K562 (cell line): ENCODE results near the gene ERCC1.

Experiments used
- ATF1 ChIP-seq, 2 experiments: fragments of 450-650 bp in 1 of 2; IDR thresholded peaks; 2 replicates each; pipeline ENCODE4 v1.6.1; 2016; ENCODE audit warnings: missing compliant biosample characterization in 1 of 2, missing genetic modification characterization in 1 of 2
- CREB3 ChIP-seq: fragments of 450-650 bp; conservative IDR thresholded peaks from 2 replicates; pipeline ENCODE4 v1.6.1; 2016; ENCODE audit warnings: missing genetic modification characterization, low read depth, mild to moderate bottlenecking, missing compliant biosample characterization, moderate library complexity
- IRF9 ChIP-seq: fragments of 450-650 bp; IDR thresholded peaks from 2 replicates; pipeline ENCODE4 v1.6.1; 2016; ENCODE audit warnings: missing biosample characterization, missing genetic modification characterization
- MAZ ChIP-seq, 2 experiments: fragments of 450-650 bp in 1 of 2; sonication (generic) in 1 of 2; formaldehyde crosslinking; IDR thresholded peaks in 1 of 2; conservative IDR thresholded peaks in 1 of 2; 2 replicates each; pipeline versions ENCODE4 v1.4.0 to v1.5.0; 2020; ENCODE audit warnings: mild to moderate bottlenecking in 1 of 2, missing genetic modification reagents in 1 of 2

DNA sequence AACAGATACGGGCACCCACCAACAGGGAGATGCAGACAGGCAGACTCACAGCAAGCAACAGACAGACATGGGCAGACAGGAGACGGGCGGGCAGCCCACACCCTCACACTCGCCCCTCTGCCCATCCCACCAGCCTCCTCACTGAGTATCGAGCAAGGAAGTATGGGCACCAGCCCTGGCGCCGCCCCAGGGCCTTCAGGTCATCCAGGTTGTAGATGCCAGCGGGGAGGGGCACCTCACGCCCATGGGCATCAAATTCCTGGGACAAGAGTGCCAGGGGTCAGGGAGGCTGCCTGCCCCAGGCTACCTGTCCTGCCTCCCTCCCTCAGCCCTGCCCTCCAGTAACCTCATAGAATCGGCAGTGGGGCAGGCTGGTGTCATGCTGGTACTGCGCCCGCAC lies 59.0 kb downstream of the ERCC1 start:
- no peak for TF ChIP-seq CREB3
- no peak for TF ChIP-seq ATF1 (CRISPR knock-in tag; IDR thresholded peaks at IDR 0.05)
- no peak for TF ChIP-seq ATF1 (tag; IDR thresholded peaks at IDR 0.05)
- no peak for TF ChIP-seq IRF9 (tag)
- no peak for TF ChIP-seq MAZ (CRISPR knock-in tag; conservative IDR thresholded peaks at IDR 0.05 in 1 of 2, IDR thresholded peaks at IDR 0.05 in 1 of 2)
